Activated CD8-positive, alpha-beta memory T cell treated with anti-CD3 and anti-CD28 coated beads, Interleukin-2, amount 50 U/mL, for 24 hours (primary cell): Measurements from ENCODE around the gene RRP1B.

Experiments
- DNase-seq: peaks from one replicate; pipeline ENCODE4 v3.0.0-alpha.2; 2020; ENCODE audit errors: extremely low read depth

RRP1B gene

GRCh38 chr21:43740497-43741156, 81.3 kb downstream of the RRP1B start:
- DNase-seq, result no peak

- no peak for DNase-seq
Observed at GRCh38 chr21:43741423-43742096, 82.2 kb downstream of the RRP1B start.

- no peak for DNase-seq
Observed at GRCh38 chr21:43743947-43744346, 84.6 kb downstream of the RRP1B start.

- no peak for DNase-seq
Observed at GRCh38 chr21:43744725-43745124, 85.4 kb downstream of the RRP1B start.
